ENCODE measurements around the gene PTGS1.
"Not testable (repeated sequence)": the region's sequence is repeated elsewhere in the genome, so short reads cannot be mapped to it uniquely, and the experiment has no call there.

Gene PTGS1

GRCh38 chr9:122360891-122361290 is 9.9 kb upstream of the PTGS1 start:
- Histone ChIP-seq H3K27me3 (ENCODE audit: control insufficient read depth in 2 of 2, insufficient read depth in 2 of 2, low read length in 2 of 2) (no peaks in the 10 kb centered on the region), H3K9me3 (ENCODE audit: control insufficient read depth in 2 of 2, low read length in 2 of 2) (no peaks in the 10 kb centered on the region), H3K9ac (ENCODE audit: low read depth in 1 of 2, low read length in 2 of 2) (no peak overlapping the region), H3K36me3 (ENCODE audit: control insufficient read depth in 2 of 2, insufficient read depth in 2 of 2, low read length in 2 of 2) (no peaks in the 10 kb centered on the region), H3K4me1 (ENCODE audit: control insufficient read depth in 2 of 2, insufficient read depth in 2 of 2, low read length in 2 of 2) (no peaks in the 10 kb centered on the region), H3K4me3 (ENCODE audit: low read length in 2 of 2) (no peak overlapping the region), H3K27ac (ENCODE audit: low read depth in 2 of 2, low read length in 2 of 2) (no peak overlapping the region)

GRCh38 chr9:122363131-122363530 is 7.7 kb upstream of the PTGS1 start:
- not testable (repeated sequence) for H3K36me3 ChIP-seq (ENCODE audit: control insufficient read depth in 2 of 2, insufficient read depth in 2 of 2, low read length in 2 of 2); H3K27ac ChIP-seq (ENCODE audit: low read depth in 2 of 2, low read length in 2 of 2); H3K9me3 ChIP-seq (ENCODE audit: control insufficient read depth in 2 of 2, low read length in 2 of 2); H3K9ac ChIP-seq (ENCODE audit: low read depth in 1 of 2, low read length in 2 of 2); H3K4me1 ChIP-seq (ENCODE audit: control insufficient read depth in 2 of 2, insufficient read depth in 2 of 2, low read length in 2 of 2); H3K4me3 ChIP-seq (ENCODE audit: low read length in 2 of 2); H3K27me3 ChIP-seq (ENCODE audit: control insufficient read depth in 2 of 2, insufficient read depth in 2 of 2, low read length in 2 of 2)

- H3K4me1 ChIP-seq (ENCODE audit: control insufficient read depth in 2 of 2, insufficient read depth in 2 of 2, low read length in 2 of 2) = no peaks in the 10 kb centered on the region
- H3K27me3 ChIP-seq (ENCODE audit: control insufficient read depth in 2 of 2, insufficient read depth in 2 of 2, low read length in 2 of 2) = no peaks in the 10 kb centered on the region
- no peak overlapping the region for H3K27ac ChIP-seq (ENCODE audit: low read depth in 2 of 2, low read length in 2 of 2)
- no peak overlapping the region for H3K9ac ChIP-seq (ENCODE audit: low read depth in 1 of 2, low read length in 2 of 2)
- no peaks in the 10 kb centered on the region for H3K9me3 ChIP-seq (ENCODE audit: control insufficient read depth in 2 of 2, low read length in 2 of 2)
- H3K4me3 ChIP-seq (ENCODE audit: low read length in 2 of 2) = no peak overlapping the region
- no peaks in the 10 kb centered on the region for H3K36me3 ChIP-seq (ENCODE audit: control insufficient read depth in 2 of 2, insufficient read depth in 2 of 2, low read length in 2 of 2)
Measured at GRCh38 chr9:122364117-122364782, 6.6 kb upstream of the PTGS1 start.

- Histone ChIP-seq H3K4me1 (ENCODE audit: control insufficient read depth in 2 of 2, insufficient read depth in 2 of 2, low read length in 2 of 2) (no peaks in the 10 kb centered on the region), H3K4me3 (ENCODE audit: low read length in 2 of 2) (no peak overlapping the region), H3K9me3 (ENCODE audit: control insufficient read depth in 2 of 2, low read length in 2 of 2) (no peaks in the 10 kb centered on the region), H3K27ac (ENCODE audit: low read depth in 2 of 2, low read length in 2 of 2) (no peak overlapping the region), H3K36me3 (ENCODE audit: control insufficient read depth in 2 of 2, insufficient read depth in 2 of 2, low read length in 2 of 2) (no peaks in the 10 kb centered on the region), H3K9ac (ENCODE audit: low read depth in 1 of 2, low read length in 2 of 2) (no peak overlapping the region), H3K27me3 (ENCODE audit: control insufficient read depth in 2 of 2, insufficient read depth in 2 of 2, low read length in 2 of 2) (no peaks in the 10 kb centered on the region)
Measured at GRCh38 chr9:122364783-122365150, 6.1 kb upstream of the PTGS1 start.

DNA sequence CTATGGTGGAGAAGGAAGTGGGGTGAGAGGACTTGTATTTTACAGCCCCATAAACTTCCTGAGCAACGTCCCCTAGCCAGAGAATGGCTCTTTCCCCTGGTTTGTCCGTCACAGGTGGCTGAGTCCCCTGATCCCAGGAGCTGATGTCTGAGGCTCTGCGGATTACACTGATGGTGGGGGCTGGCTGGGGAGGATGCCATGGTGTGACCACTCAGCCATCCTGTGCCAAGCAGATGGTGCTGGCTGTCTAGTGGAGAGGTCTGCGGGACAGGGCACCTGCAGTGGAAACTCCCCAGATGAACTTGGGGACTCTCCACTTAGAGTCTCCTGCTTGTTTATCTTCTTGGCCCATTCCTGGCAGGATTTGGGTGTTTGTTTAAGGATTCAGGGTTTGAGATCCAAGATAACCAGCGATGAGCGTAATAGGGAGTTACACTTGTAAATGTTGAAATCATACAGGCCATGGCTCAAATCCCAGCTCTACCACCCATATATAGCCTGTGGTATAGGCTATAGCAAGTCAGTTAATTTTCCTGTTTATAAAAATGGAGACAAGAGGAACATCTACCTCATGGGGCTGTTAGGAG is 4.7 kb upstream of the PTGS1 start:
- Histone ChIP-seq H3K27me3 (ENCODE audit: control insufficient read depth in 2 of 2, insufficient read depth in 2 of 2, low read length in 2 of 2) (no peaks in the 10 kb centered on the region), H3K9ac (ENCODE audit: low read depth in 1 of 2, low read length in 2 of 2) (no peak overlapping the region), H3K9me3 (ENCODE audit: control insufficient read depth in 2 of 2, low read length in 2 of 2) (no peaks in the 10 kb centered on the region), H3K27ac (ENCODE audit: low read depth in 2 of 2, low read length in 2 of 2) (no peak overlapping the region), H3K36me3 (ENCODE audit: control insufficient read depth in 2 of 2, insufficient read depth in 2 of 2, low read length in 2 of 2) (no peaks in the 10 kb centered on the region), H3K4me1 (ENCODE audit: control insufficient read depth in 2 of 2, insufficient read depth in 2 of 2, low read length in 2 of 2) (peaks cover 2 to 6% of the 10 kb centered on the region in 2 donors), H3K4me3 (ENCODE audit: low read length in 2 of 2) (no peak overlapping the region)

- Histone ChIP-seq H3K27me3 (ENCODE audit: control insufficient read depth in 2 of 2, insufficient read depth in 2 of 2, low read length in 2 of 2) (peaks cover 0 to 3% of the 10 kb centered on the region in 2 donors), H3K9me3 (ENCODE audit: control insufficient read depth in 2 of 2, low read length in 2 of 2) (no peaks in the 10 kb centered on the region), H3K27ac (ENCODE audit: low read depth in 2 of 2, low read length in 2 of 2) (no peak overlapping the region), H3K4me3 (ENCODE audit: low read length in 2 of 2) (no peak overlapping the region), H3K9ac (ENCODE audit: low read depth in 1 of 2, low read length in 2 of 2) (no peak overlapping the region), H3K36me3 (ENCODE audit: control insufficient read depth in 2 of 2, insufficient read depth in 2 of 2, low read length in 2 of 2) (no peaks in the 10 kb centered on the region), H3K4me1 (ENCODE audit: control insufficient read depth in 2 of 2, insufficient read depth in 2 of 2, low read length in 2 of 2) (peaks cover 5 to 7% of the 10 kb centered on the region in 2 donors)
Measured at GRCh38 chr9:122367065-122367464, 3.8 kb upstream of the PTGS1 start.

DNA sequence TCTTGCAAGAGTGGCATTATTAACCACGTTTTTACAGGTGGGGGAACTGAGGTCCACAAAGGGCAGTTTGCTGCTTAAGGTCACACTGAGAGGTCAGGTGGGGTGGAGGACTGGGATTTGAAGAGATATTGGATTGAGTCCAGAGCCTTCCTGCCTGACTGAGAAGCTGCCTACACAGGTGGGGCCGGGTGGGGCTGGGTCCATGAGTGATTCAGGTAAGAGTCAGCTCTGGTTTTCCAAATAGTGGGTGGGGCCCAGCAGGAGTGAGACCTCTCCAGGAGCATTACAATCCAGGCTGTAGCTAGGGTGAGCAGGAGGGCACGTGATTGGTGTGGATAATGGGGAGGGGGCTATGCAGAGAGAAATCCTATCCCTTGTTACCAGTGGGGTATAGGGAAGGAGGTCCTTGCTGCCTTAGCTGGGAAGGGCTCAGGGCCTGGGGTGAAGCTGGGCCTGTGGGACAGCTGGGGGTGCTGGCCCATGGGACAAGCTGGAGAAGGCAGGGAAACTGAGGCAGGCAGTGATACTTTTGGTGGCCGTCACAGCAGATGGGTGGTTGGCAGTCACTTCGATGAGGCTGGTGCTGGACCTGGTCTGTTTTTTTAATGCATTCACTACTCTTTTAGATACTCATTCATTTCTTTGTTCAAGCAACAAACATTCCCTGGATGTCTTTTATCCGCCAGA is 2.9 kb upstream of the PTGS1 start:
- H3K27me3 ChIP-seq (ENCODE audit: control insufficient read depth in 2 of 2, insufficient read depth in 2 of 2, low read length in 2 of 2) = peaks cover 0 to 3% of the 10 kb centered on the region in 2 donors
- H3K4me3 ChIP-seq (ENCODE audit: low read length in 2 of 2) = no peak overlapping the region
- H3K36me3 ChIP-seq (ENCODE audit: control insufficient read depth in 2 of 2, insufficient read depth in 2 of 2, low read length in 2 of 2) = no peaks in the 10 kb centered on the region
- H3K9me3 ChIP-seq (ENCODE audit: control insufficient read depth in 2 of 2, low read length in 2 of 2) = no peaks in the 10 kb centered on the region
- no peak overlapping the region for H3K9ac ChIP-seq (ENCODE audit: low read depth in 1 of 2, low read length in 2 of 2)
- no peak overlapping the region for H3K27ac ChIP-seq (ENCODE audit: low read depth in 2 of 2, low read length in 2 of 2)
- peaks cover 5 to 7% of the 10 kb centered on the region in 2 donors for H3K4me1 ChIP-seq (ENCODE audit: control insufficient read depth in 2 of 2, insufficient read depth in 2 of 2, low read length in 2 of 2)

DNA sequence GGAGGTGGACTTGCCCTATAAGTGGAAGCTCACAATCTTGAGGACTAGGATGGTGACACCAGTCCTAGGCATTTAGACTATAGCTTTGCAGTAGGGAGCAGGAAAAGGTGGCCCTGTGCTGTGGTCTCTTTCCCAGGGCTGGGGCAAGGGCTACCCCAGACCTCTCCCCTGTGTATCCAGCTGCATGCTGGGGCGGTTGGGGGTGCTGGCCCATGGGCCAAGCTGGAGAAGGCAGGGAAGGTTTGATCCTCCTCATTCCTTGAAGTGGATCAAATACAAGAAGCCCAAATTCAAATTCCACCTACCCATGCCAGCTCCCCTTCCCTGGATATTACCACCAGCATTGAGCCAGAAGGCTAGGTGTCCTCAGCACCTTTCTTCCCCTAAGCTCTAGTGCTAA is 2.2 kb upstream of the PTGS1 start:
- no peak overlapping the region for H3K27ac ChIP-seq (ENCODE audit: low read depth in 2 of 2, low read length in 2 of 2)
- H3K4me1 ChIP-seq (ENCODE audit: control insufficient read depth in 2 of 2, insufficient read depth in 2 of 2, low read length in 2 of 2) = peaks cover 5 to 7% of the 10 kb centered on the region in 2 donors
- H3K36me3 ChIP-seq (ENCODE audit: control insufficient read depth in 2 of 2, insufficient read depth in 2 of 2, low read length in 2 of 2) = no peaks in the 10 kb centered on the region

DNA sequence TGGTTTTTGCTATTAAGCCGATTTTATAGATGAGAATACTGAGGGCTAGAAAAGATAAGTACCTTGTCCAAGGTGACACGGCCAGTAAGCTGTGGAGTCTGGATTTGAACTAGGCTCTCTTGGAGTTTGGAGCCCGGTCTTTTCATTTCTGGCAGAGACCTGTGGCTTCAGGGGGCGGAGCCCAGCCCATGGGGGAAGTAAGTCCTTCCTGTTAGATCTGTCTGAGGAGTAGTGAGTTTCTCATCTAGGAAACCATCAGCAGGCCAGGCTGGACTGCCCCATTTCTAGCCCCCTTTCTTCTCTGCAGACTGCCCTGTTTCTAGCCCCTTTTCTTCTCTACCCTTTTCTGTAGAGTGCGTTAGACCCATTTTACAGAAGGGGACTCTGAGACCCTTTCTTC is 521 bp upstream of the PTGS1 start:
- Histone ChIP-seq H3K4me3 (ENCODE audit: low read length in 2 of 2) (peak overlapping the region; percentile 52 to 62), H3K27me3 (ENCODE audit: control insufficient read depth in 2 of 2, insufficient read depth in 2 of 2, low read length in 2 of 2) (peaks cover 0 to 3% of the 10 kb centered on the region in 2 donors), H3K36me3 (ENCODE audit: control insufficient read depth in 2 of 2, insufficient read depth in 2 of 2, low read length in 2 of 2) (no peaks in the 10 kb centered on the region), H3K4me1 (ENCODE audit: control insufficient read depth in 2 of 2, insufficient read depth in 2 of 2, low read length in 2 of 2) (peaks cover 7 to 9% of the 10 kb centered on the region in 2 donors), H3K9me3 (ENCODE audit: control insufficient read depth in 2 of 2, low read length in 2 of 2) (no peaks in the 10 kb centered on the region), H3K27ac (ENCODE audit: low read depth in 2 of 2, low read length in 2 of 2) (peak overlapping the region in 1 of 2 donors; percentile 70), H3K9ac (ENCODE audit: low read depth in 1 of 2, low read length in 2 of 2) (no peak overlapping the region)

More for the DNA sequence above, 2.2 kb upstream of the PTGS1 start:
- Histone ChIP-seq H3K9ac (ENCODE audit: low read depth in 1 of 2, low read length in 2 of 2) (no peak overlapping the region), H3K9me3 (ENCODE audit: control insufficient read depth in 2 of 2, low read length in 2 of 2) (no peaks in the 10 kb centered on the region), H3K27me3 (ENCODE audit: control insufficient read depth in 2 of 2, insufficient read depth in 2 of 2, low read length in 2 of 2) (peaks cover 0 to 3% of the 10 kb centered on the region in 2 donors), H3K4me3 (ENCODE audit: low read length in 2 of 2) (no peak overlapping the region)

DNA sequence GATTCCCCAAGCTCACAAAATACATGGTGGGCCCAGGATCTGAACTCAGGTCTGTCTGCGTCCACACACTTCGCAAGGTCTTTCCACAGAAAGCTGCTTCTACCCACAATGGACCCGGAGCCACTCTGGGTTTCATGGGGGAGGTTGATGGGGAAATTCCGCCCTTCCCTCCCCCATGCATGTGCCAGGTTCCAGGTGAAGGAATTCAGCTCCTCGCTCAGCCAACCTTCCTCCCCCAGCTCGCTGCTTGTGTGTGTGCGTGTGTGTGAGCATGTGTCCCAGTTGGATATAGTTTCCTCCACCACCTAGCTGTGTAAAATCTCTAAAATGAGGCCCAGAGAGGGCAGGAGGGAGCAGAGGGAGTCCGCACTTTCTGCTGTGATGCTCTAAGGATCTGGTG is 1.0 kb downstream of the PTGS1 start:
- Histone ChIP-seq H3K4me1 (ENCODE audit: control insufficient read depth in 2 of 2, insufficient read depth in 2 of 2, low read length in 2 of 2) (peaks cover 22 to 25% of the 10 kb centered on the region in 2 donors), H3K27ac (ENCODE audit: low read depth in 2 of 2, low read length in 2 of 2) (no peak overlapping the region), H3K9me3 (ENCODE audit: control insufficient read depth in 2 of 2, low read length in 2 of 2) (no peaks in the 10 kb centered on the region), H3K4me3 (ENCODE audit: low read length in 2 of 2) (peak overlapping the region; percentile 50 to 71), H3K36me3 (ENCODE audit: control insufficient read depth in 2 of 2, insufficient read depth in 2 of 2, low read length in 2 of 2) (no peaks in the 10 kb centered on the region), H3K27me3 (ENCODE audit: control insufficient read depth in 2 of 2, insufficient read depth in 2 of 2, low read length in 2 of 2) (peaks cover 0 to 3% of the 10 kb centered on the region in 2 donors), H3K9ac (ENCODE audit: low read depth in 1 of 2, low read length in 2 of 2) (no peak overlapping the region)
